ENCODE data around the gene ABCC9. TPM values are rescaled to one million over a fixed set of nuclear protein-coding genes. Genes with fewer than 3 reads are reported as not detected.
"Not testable (repeated sequence)": the region's sequence is repeated elsewhere in the genome, so short reads cannot be mapped to it uniquely, and the experiment has no call there.

The ABCC9 gene
- polyA plus RNA-seq, 1 of the 3 experiments (the other 2 are of a cell fraction) = 0.02 TPM

DNA sequence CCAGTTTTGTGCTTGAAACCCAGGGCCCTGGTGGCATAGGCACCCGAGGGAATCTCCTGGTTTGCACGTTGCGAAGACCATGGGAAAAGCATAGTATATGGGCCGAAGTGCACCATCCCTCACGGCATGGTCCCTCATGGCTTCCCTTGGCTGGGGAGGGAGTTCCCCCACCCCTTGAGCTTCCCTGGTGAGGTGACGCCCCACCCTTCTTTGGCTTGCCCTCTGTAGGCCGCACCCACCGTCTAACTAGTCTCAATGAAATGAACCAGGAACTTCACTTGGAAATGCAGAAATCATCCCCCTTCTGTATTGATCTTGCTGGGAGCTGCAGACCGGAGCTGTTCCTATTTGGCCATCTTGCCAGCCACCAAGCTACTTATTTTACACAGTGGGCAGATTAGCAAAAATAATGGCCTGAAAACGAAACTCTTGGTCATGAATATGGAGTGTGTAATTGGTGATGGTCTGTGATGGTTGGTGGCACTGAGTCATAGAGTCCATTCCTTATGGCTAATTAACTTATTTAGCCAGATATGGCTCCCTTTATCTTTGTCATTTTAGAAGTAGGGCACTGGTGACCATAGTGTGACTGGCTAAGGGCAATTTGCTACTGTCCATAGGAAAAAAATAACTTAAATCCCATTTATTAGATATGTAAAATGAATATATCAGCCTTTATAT lies 145.4 kb downstream of the ABCC9 start (continued):
- TF ChIP-seq, protein P1, sequence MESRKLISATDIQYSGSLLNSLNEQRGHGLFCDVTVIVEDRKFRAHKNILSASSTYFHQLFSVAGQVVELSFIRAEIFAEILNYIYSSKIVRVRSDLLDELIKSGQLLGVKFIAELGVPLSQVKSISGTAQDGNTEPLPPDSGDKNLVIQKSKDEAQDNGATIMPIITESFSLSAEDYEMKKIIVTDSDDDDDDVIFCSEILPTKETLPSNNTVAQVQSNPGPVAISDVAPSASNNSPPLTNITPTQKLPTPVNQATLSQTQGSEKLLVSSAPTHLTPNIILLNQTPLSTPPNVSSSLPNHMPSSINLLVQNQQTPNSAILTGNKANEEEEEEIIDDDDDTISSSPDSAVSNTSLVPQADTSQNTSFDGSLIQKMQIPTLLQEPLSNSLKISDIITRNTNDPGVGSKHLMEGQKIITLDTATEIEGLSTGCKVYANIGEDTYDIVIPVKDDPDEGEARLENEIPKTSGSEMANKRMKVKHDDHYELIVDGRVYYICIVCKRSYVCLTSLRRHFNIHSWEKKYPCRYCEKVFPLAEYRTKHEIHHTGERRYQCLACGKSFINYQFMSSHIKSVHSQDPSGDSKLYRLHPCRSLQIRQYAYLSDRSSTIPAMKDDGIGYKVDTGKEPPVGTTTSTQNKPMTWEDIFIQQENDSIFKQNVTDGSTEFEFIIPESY (IDR thresholded peaks at IDR 0.05; ENCODE audit: borderline replicate concordance, low read depth) = no peak
- TF ChIP-seq MEF2A (IDR thresholded peaks at IDR 0.05; ENCODE audit: borderline replicate concordance, low read depth) (no peak), TAF1 (IDR thresholded peaks at IDR 0.05; ENCODE audit: borderline replicate concordance, low read depth, low read length) (no peak), MXI1 (IDR thresholded peaks at IDR 0.05; ENCODE audit: low read depth, low read length) (no peak), TCF12 (IDR thresholded peaks at IDR 0.05) (no peak), FOXJ3 (CRISPR knock-in tag; IDR thresholded peaks at IDR 0.05) (no peak), RXRA (IDR thresholded peaks at IDR 0.05; ENCODE audit: borderline replicate concordance, low read depth) (no peak)
- TF ChIP-seq, protein P2, sequence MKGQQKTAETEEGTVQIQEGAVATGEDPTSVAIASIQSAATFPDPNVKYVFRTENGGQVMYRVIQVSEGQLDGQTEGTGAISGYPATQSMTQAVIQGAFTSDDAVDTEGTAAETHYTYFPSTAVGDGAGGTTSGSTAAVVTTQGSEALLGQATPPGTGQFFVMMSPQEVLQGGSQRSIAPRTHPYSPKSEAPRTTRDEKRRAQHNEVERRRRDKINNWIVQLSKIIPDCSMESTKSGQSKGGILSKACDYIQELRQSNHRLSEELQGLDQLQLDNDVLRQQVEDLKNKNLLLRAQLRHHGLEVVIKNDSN (IDR thresholded peaks at IDR 0.05; ENCODE audit: borderline replicate concordance, low read depth) = no peak

GRCh38 chr12:21794807-21795595 lies 146.2 kb downstream of the ABCC9 start:
- H3K27me3 ChIP-seq (ENCODE audit: insufficient read depth); H3K4me3 ChIP-seq (ENCODE audit: low read depth in 2 of 2, low read length in 1 of 2); DNase-seq; H3K9me2 ChIP-seq; H3F3A ChIP-seq (replicated peaks; ENCODE audit: insufficient read depth); H3K27ac ChIP-seq (ENCODE audit: low read depth in 2 of 2, low read length in 1 of 2); H3K4me2 ChIP-seq; H3K9ac ChIP-seq; POLR2A ChIA-PET; H3K4me1 ChIP-seq (ENCODE audit: control insufficient read depth in 1 of 2, insufficient read depth in 2 of 2, low read depth in 1 of 2, low read length in 1 of 2); H3K36me3 ChIP-seq (replicated peaks in 1 of 2; ENCODE audit: control insufficient read depth in 1 of 2, insufficient read depth in 2 of 2, low read length in 1 of 2); H2AFZ ChIP-seq (ENCODE audit: low read depth); H4K20me1 ChIP-seq (ENCODE audit: insufficient read depth); H3K79me2 ChIP-seq (ENCODE audit: insufficient read depth); H3K9me3 ChIP-seq: not testable (repeated sequence)
- CTCF ChIA-PET = interaction anchor here (1.1 to 1.3 kb wide), 2 partner anchors 15 to 195 kb away, joined by 3 read pairs; no protein-coding TSS in a partner anchor
- 36% methylated on average over 5 of the region's 8 CpGs for WGBS (ENCODE audit: low lambda C conversion rate)

DNA sequence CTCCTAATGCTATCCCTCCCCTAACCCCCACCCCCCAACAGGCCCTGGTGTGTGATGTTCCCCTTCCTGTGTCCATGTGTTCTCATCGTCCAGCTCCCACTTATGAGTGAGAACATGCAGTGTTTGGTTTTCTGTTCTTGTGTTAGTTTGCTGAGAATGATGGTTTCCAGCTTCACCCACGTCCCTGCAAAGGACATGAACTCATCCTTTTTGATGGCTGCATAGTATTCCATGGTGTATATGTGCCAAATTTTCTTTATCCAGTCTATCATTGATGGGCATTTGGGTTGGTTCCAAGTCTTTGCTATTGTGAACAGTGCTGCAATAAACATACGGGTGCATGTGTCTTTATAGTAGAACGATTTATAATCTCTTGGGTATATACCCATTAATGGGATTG lies 151.5 kb downstream of the ABCC9 start:
- 28% methylated on average over 4 of the region's 4 CpGs for WGBS (ENCODE audit: low lambda C conversion rate)
- H3K36me3 ChIP-seq (replicated peaks in 1 of 2; ENCODE audit: control insufficient read depth in 1 of 2, insufficient read depth in 2 of 2, low read length in 1 of 2); H3K9ac ChIP-seq; H4K20me1 ChIP-seq (ENCODE audit: insufficient read depth); H3K79me2 ChIP-seq (ENCODE audit: insufficient read depth); POLR2A ChIA-PET; CTCF ChIA-PET; H3K4me1 ChIP-seq (ENCODE audit: control insufficient read depth in 1 of 2, insufficient read depth in 2 of 2, low read depth in 1 of 2, low read length in 1 of 2); H2AFZ ChIP-seq (ENCODE audit: low read depth); H3K9me2 ChIP-seq; DNase-seq; H3K4me3 ChIP-seq (ENCODE audit: low read depth in 2 of 2, low read length in 1 of 2); H3K9me3 ChIP-seq; H3K4me2 ChIP-seq; H3K27ac ChIP-seq (ENCODE audit: low read depth in 2 of 2, low read length in 1 of 2); H3K27me3 ChIP-seq (ENCODE audit: insufficient read depth); H3F3A ChIP-seq (replicated peaks; ENCODE audit: insufficient read depth): not testable (repeated sequence)
